DOHH2 (cell line): Measurements from ENCODE around the gene ENOPH1.

ENCODE experiments used
- EZH2phosphoT487 ChIP-seq: fragments of 200-600 bp; sonication (generic); IDR thresholded peaks from 2 replicates; pipeline ENCODE4 v1.6.1; 2017; ENCODE audit warnings: borderline replicate concordance, mild to moderate bottlenecking, antibody characterized with exemption, low read length, moderate library complexity, mixed read lengths
- TF ChIP-seq, protein P1 (sequence below): fragments of 200-600 bp; sonication (generic); IDR thresholded peaks from one replicate; pipeline ENCODE4 v1.5.1; 2014; ENCODE audit warnings: antibody characterized with exemption, mild to moderate bottlenecking, low read depth, low read length; ENCODE audit not compliant: poor library complexity, severe bottlenecking

DNA sequence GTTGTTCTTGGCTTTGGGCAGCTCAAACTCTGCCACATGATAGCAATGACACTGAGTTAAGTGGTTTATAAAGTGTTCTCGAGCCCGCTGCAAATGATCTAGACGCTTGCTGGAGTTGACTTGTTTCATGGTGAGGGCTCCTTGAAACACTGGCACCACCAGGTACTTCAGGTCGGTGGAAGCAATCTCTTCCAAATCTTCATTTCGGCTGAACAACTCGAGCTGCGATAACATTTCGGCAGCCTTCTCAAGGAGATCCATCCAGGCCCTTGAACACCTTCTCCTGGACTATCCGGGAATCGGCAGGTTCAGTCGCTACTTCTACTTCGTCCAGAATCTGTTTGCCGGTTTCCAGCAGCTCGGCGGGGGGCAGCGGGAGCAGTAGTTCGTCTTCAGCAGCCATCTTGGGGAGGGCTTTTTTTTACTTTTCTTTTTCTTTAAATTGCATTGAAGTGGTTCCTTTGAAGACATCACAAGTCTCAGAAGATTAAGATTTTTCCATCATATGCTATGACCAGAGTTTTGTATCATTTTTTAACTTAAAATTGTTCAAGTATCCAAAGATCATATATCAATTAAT, 28.1 kb upstream of the ENOPH1 start:
- TF ChIP-seq, protein P1, sequence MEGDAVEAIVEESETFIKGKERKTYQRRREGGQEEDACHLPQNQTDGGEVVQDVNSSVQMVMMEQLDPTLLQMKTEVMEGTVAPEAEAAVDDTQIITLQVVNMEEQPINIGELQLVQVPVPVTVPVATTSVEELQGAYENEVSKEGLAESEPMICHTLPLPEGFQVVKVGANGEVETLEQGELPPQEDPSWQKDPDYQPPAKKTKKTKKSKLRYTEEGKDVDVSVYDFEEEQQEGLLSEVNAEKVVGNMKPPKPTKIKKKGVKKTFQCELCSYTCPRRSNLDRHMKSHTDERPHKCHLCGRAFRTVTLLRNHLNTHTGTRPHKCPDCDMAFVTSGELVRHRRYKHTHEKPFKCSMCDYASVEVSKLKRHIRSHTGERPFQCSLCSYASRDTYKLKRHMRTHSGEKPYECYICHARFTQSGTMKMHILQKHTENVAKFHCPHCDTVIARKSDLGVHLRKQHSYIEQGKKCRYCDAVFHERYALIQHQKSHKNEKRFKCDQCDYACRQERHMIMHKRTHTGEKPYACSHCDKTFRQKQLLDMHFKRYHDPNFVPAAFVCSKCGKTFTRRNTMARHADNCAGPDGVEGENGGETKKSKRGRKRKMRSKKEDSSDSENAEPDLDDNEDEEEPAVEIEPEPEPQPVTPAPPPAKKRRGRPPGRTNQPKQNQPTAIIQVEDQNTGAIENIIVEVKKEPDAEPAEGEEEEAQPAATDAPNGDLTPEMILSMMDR: no peak
- no peak for TF ChIP-seq EZH2phosphoT487
